EL (cell line): ENCODE results near the gene MACROD2.
A peak's percentile ranks its signal among the peaks of the same experiment; 100 is the strongest.
"Not testable (repeated sequence)": the region's sequence is repeated elsewhere in the genome, so short reads cannot be mapped to it uniquely, and the experiment has no call there.

Experiments used
- DNase-seq: peaks from one replicate; pipeline ENCODE4 v3.0.0-alpha.2; 2016

The MACROD2 gene

GRCh38 chr20:14889496-14890255 lies 894.4 kb downstream of the MACROD2 start:
- no peak for DNase-seq

- DNase-seq: no peak
Measured at GRCh38 chr20:14890713-14891112, 895.4 kb downstream of the MACROD2 start.

- DNase-seq: no peak
Measured at GRCh38 chr20:14892782-14893181, 897.5 kb downstream of the MACROD2 start.

GRCh38 chr20:14896569-14896968 lies 901.3 kb downstream of the MACROD2 start:
- DNase-seq: no peak

- DNase-seq: no peak
Measured at GRCh38 chr20:14897608-14898007, 902.3 kb downstream of the MACROD2 start.

- DNase-seq: no peak
Measured at GRCh38 chr20:14902432-14903089, 907.2 kb downstream of the MACROD2 start.

- no peak for DNase-seq
Measured at GRCh38 chr20:14906908-14907434, 911.7 kb downstream of the MACROD2 start.

- DNase-seq: no peak
Measured at GRCh38 chr20:14910126-14910525, 914.8 kb downstream of the MACROD2 start.

GRCh38 chr20:14913896-14914620 lies 918.7 kb downstream of the MACROD2 start:
- DNase-seq: no peak

GRCh38 chr20:14914633-14915032 lies 919.3 kb downstream of the MACROD2 start:
- DNase-seq: no peak

GRCh38 chr20:14915356-14915755 lies 920.0 kb downstream of the MACROD2 start:
- no peak for DNase-seq

- DNase-seq: no peak
Measured at GRCh38 chr20:14916360-14916920, 921.1 kb downstream of the MACROD2 start.

GRCh38 chr20:14918281-14918680 lies 923.0 kb downstream of the MACROD2 start:
- no peak for DNase-seq

- DNase-seq: no peak
Measured at GRCh38 chr20:14918976-14919375, 923.7 kb downstream of the MACROD2 start.

GRCh38 chr20:14919501-14920081 lies 924.3 kb downstream of the MACROD2 start:
- DNase-seq: no peak

- no peak for DNase-seq
Measured at GRCh38 chr20:14921513-14921912, 926.2 kb downstream of the MACROD2 start.

- no peak for DNase-seq
Measured at GRCh38 chr20:14922503-14923267, 927.4 kb downstream of the MACROD2 start.

- no peak for DNase-seq
Measured at GRCh38 chr20:14924433-14924832, 929.1 kb downstream of the MACROD2 start.

- DNase-seq: peak; percentile 13
Measured at GRCh38 chr20:14925300-14925699, 930.0 kb downstream of the MACROD2 start.

GRCh38 chr20:14926436-14926835 lies 931.1 kb downstream of the MACROD2 start:
- DNase-seq: not testable (repeated sequence)

GRCh38 chr20:14928083-14928482 lies 932.8 kb downstream of the MACROD2 start:
- no peak for DNase-seq

GRCh38 chr20:14929388-14929787 lies 934.1 kb downstream of the MACROD2 start:
- no peak for DNase-seq
